ENCODE data around the gene C16orf92. TPM values are rescaled to one million over a fixed set of nuclear protein-coding genes. Genes with fewer than 3 reads are reported as not detected.

Gene C16orf92
- total and polyA plus RNA-seq, 2 of the 8 experiments (the other 6 are each of a cell fraction or from before 2014, with no cell fraction given), result not detected

DNA sequence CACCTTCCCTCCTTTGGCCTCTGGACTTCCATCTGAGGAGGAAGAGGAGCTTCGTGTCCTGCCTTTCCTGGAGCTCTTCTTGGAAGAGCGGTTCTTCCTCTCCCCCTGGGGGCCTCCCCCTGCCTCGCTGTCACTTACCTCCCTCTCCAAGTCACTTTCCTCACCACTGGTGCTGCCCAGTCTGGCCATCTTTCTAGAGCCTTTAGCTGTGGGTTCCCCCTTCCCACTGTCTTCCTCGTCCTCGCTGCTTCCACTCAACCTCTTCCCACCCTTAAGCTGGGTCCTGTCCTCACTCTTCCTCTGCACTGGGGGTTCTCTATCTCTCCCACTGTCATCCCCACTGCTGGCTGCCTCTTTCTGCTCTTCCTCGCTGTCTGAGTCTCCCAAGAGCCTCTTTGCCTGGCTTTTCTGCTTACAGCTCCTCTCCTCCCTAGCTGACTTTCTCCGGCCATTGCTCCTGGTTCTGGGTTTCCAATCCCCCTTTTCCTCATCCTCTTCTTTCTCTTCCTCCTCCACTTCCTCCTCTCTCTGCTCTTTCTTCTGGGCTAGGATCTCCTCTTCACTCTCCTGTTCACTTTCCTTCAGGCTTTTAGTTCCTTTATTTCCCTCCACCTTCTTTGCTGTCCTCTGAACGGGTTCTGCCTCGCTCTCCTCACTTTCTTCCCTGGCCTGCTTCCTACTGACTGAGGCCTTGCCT lies 28.9 kb upstream of the C16orf92 start (continued):
- no peak for TF ChIP-seq NRF1 (IDR thresholded peaks at IDR 0.05; ENCODE audit: low read depth, low read length)
- no peak for TF ChIP-seq TEAD4 (IDR thresholded peaks at IDR 0.05; ENCODE audit: low read depth, low read length)
- TF ChIP-seq SP4 (IDR thresholded peaks at IDR 0.05; ENCODE audit: low read length), result no peak
- no peak for TF ChIP-seq CTCF (IDR thresholded peaks at IDR 0.05; ENCODE audit: control extremely low read depth in 1 of 3, insufficient read depth in 1 of 3, low read depth in 1 of 3, low read length in 3 of 3)
- TF ChIP-seq PHF8 (conservative IDR thresholded peaks at IDR 0.05; ENCODE audit: low read depth, low read length), result no peak
- no peak for TF ChIP-seq CTBP2 (IDR thresholded peaks at IDR 0.05; ENCODE audit: borderline replicate concordance, insufficient read depth, insufficient read length, low read length)
- no peak for TF ChIP-seq KDM4A (IDR thresholded peaks at IDR 0.05; ENCODE audit: low read depth, low read length, severe bottlenecking)
- TF ChIP-seq MAFK (IDR thresholded peaks at IDR 0.05; ENCODE audit: low read depth, low read length), result no peak

All from H1 (cell line).